H1 (cell line): Measurements from ENCODE around the gene DOCK8. TPM values are rescaled to one million over a fixed set of nuclear protein-coding genes. Genes with fewer than 3 reads are reported as not detected.

Experiments
- CEBPB ChIP-seq: IDR thresholded peaks from 2 replicates; pipeline ENCODE4 v1.6.1; 2012; ENCODE audit warnings: low read depth, low read length
- NANOG ChIP-seq: IDR thresholded peaks from 2 replicates; pipeline ENCODE4 v1.6.1; 2011; ENCODE audit warnings: low read length, low read depth, mild to moderate bottlenecking, inconsistent platforms; ENCODE audit not compliant: insufficient read depth, poor library complexity, severe bottlenecking
- PHF8 ChIP-seq: fragments of 200-600 bp; sonication (generic); conservative IDR thresholded peaks from 2 replicates; pipeline ENCODE4 v1.7.1; 2012; ENCODE audit warnings: low read depth, mild to moderate bottlenecking, inconsistent platforms, low read length, moderate library complexity
- SAP30 ChIP-seq: fragments of 300-600 bp; sonication (generic); IDR thresholded peaks from 2 replicates; pipeline ENCODE4 v1.7.1; 2012; ENCODE audit warnings: low read length, moderate library complexity, mild to moderate bottlenecking, inconsistent platforms; ENCODE audit not compliant: insufficient read depth, insufficient replicate concordance
- TAF1 ChIP-seq: IDR thresholded peaks from 2 replicates; pipeline ENCODE4 v1.6.1; 2011; ENCODE audit warnings: mild to moderate bottlenecking, low read depth, low read length
- TCF12 ChIP-seq: IDR thresholded peaks from 2 replicates; pipeline ENCODE4 v1.6.1; 2011; ENCODE audit warnings: low read depth, mild to moderate bottlenecking, low read length
- YY1 ChIP-seq: IDR thresholded peaks from 2 replicates; pipeline ENCODE4 v1.6.1; 2011; ENCODE audit warnings: low read depth, mild to moderate bottlenecking, low read length
- polyA plus RNA-seq, 7 experiments: library from polyadenylated mRNA; depleted of rRNA in 3 of 7; stranded (reverse) in 5 of 7; unstranded in 2 of 7; fragments of >200 nt in 5 of 7; fragments of 200-250 nt in 2 of 7; gene quantifications; 1 replicate in 5 of 7; 2 replicates in 1 of 7; 4 replicates in 1 of 7; pipeline versions ENCODE4 v1.2.1 to v1.2.3, GENCODE V29; 2011 to 2013; ENCODE audit warnings: missing spikeins in 2 of 7, mixed read lengths in 2 of 7
- total RNA-seq: library from RNA; stranded (reverse); fragmentation: NEBNext Ultra II Directional; extraction: Animal tissue kit (Norgen Biotek cat#: 25700); gene quantifications from 2 replicates; pipeline ENCODE4 v1.2.1, GENCODE V29; 2021
- TF ChIP-seq, protein P1 (sequence below), 3 experiments: IDR thresholded peaks; 1 replicate in 2 of 3; 2 replicates in 1 of 3; pipeline versions ENCODE4 v1.5.1 to v1.6.1; 2011; ENCODE audit warnings: low read length in 3 of 3, mild to moderate bottlenecking in 3 of 3, inconsistent platforms in 2 of 3, low read depth in 1 of 3, moderate library complexity in 1 of 3; ENCODE audit not compliant: insufficient read depth in 1 of 3; ENCODE audit errors: control extremely low read depth in 1 of 3

Gene DOCK8
- total and polyA plus RNA-seq, 2 of the 8 experiments (the other 6 are each of a cell fraction or from before 2014, with no cell fraction given), result 0.57 to 2.0 TPM

DNA sequence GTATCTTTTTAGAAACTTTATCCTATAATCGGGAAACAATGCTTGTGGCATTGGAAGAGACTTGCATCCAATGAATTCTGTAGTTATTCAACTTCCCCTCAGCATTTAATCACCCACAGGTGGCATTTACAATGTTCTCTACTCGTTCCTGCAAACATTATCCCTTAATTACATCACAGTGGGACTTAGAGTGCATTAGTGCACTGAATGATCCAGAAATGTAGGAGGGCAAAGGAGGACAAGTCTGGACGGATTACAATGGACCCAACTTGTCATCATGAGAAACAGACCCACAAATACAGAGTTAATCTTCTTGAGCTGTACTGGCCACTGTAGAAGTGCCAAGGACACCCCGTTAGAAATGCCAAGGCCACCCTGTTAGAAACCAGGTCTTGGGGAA, 129.1 kb downstream of the DOCK8 start (continued):
- TF ChIP-seq, protein P1, sequence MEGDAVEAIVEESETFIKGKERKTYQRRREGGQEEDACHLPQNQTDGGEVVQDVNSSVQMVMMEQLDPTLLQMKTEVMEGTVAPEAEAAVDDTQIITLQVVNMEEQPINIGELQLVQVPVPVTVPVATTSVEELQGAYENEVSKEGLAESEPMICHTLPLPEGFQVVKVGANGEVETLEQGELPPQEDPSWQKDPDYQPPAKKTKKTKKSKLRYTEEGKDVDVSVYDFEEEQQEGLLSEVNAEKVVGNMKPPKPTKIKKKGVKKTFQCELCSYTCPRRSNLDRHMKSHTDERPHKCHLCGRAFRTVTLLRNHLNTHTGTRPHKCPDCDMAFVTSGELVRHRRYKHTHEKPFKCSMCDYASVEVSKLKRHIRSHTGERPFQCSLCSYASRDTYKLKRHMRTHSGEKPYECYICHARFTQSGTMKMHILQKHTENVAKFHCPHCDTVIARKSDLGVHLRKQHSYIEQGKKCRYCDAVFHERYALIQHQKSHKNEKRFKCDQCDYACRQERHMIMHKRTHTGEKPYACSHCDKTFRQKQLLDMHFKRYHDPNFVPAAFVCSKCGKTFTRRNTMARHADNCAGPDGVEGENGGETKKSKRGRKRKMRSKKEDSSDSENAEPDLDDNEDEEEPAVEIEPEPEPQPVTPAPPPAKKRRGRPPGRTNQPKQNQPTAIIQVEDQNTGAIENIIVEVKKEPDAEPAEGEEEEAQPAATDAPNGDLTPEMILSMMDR (IDR thresholded peaks at IDR 0.05; ENCODE audit: control extremely low read depth in 1 of 3, insufficient read depth in 1 of 3, low read depth in 1 of 3, low read length in 3 of 3), result no peak
- TF ChIP-seq CEBPB, result no peak
- no peak for TF ChIP-seq YY1
- TF ChIP-seq TAF1, result no peak
- TF ChIP-seq SAP30, result no peak
- no peak for TF ChIP-seq NANOG
- no peak for TF ChIP-seq PHF8
- no peak for TF ChIP-seq TCF12
